ENCODE results near the gene TIAM2. TPM values are rescaled to one million over a fixed set of nuclear protein-coding genes. Genes with fewer than 3 reads are reported as not detected.

The TIAM2 gene
- total RNA-seq, 2 donors from 2014 or later, result 3.1 to 6.6 TPM

- TF ChIP-seq CTCF (IDR thresholded peaks at IDR 0.05) (no peak), POLR2A (IDR thresholded peaks at IDR 0.05) (no peak)
- Histone ChIP-seq H3K4me3 (no peak overlapping the region), H3K4me1 (no peaks in the 10 kb centered on the region), H3K27ac (no peak overlapping the region), H3K9me3 (no peaks in the 10 kb centered on the region), H3K36me3 (replicated peaks in 1 of 2; ENCODE audit: insufficient read depth in 1 of 2, low read depth in 2 of 2) (no peaks in the 10 kb centered on the region), H3K27me3 (no peaks in the 10 kb centered on the region)
- ATAC-seq, result no peak
- intact Hi-C loops (cut with DNase I), result no loop called here
- WGBS, 2 donors, result 62 to 89% methylated on average over 6 of the region's 6 CpGs
- no peak for DNase-seq
Observed at GRCh38 chr6:155120034-155120433, 124.9 kb downstream of the TIAM2 start.

- H3K27me3 ChIP-seq, result no peaks in the 10 kb centered on the region
- no peak overlapping the region for H3K4me3 ChIP-seq
- no peak for ATAC-seq
- H3K9me3 ChIP-seq, result no peaks in the 10 kb centered on the region
- H3K27ac ChIP-seq, result no peak overlapping the region
- WGBS, 2 donors, result 57 to 74% methylated on average over 4 of the region's 4 CpGs
- H3K36me3 ChIP-seq (replicated peaks in 1 of 2; ENCODE audit: insufficient read depth in 1 of 2, low read depth in 2 of 2), result no peaks in the 10 kb centered on the region
- intact Hi-C loops (cut with DNase I), result no loop called here
- DNase-seq, result no peak
- H3K4me1 ChIP-seq, result no peaks in the 10 kb centered on the region
- TF ChIP-seq POLR2A (IDR thresholded peaks at IDR 0.05), result no peak
- TF ChIP-seq CTCF (IDR thresholded peaks at IDR 0.05), result no peak
Observed at GRCh38 chr6:155121294-155121693, 126.2 kb downstream of the TIAM2 start.

GRCh38 chr6:155121699-155122098 is 126.6 kb downstream of the TIAM2 start:
- no peak overlapping the region for H3K27ac ChIP-seq
- intact Hi-C loops (cut with DNase I), result no loop called here
- H3K4me1 ChIP-seq, result no peaks in the 10 kb centered on the region
- H3K36me3 ChIP-seq (replicated peaks in 1 of 2; ENCODE audit: insufficient read depth in 1 of 2, low read depth in 2 of 2), result no peaks in the 10 kb centered on the region
- TF ChIP-seq CTCF (IDR thresholded peaks at IDR 0.05), result no peak
- no peak for TF ChIP-seq POLR2A (IDR thresholded peaks at IDR 0.05)
- no peaks in the 10 kb centered on the region for H3K9me3 ChIP-seq
- ATAC-seq, result no peak
- DNase-seq, result no peak
- H3K4me3 ChIP-seq, result no peak overlapping the region
- 31 to 48% methylated on average over 11 of the region's 11 CpGs for WGBS, 2 donors
- no peaks in the 10 kb centered on the region for H3K27me3 ChIP-seq

GRCh38 chr6:155122199-155122950 is 127.3 kb downstream of the TIAM2 start:
- TF ChIP-seq POLR2A (IDR thresholded peaks at IDR 0.05) (no peak), CTCF (IDR thresholded peaks at IDR 0.05) (no peak)
- no peaks in the 10 kb centered on the region for H3K4me1 ChIP-seq
- H3K9me3 ChIP-seq, result no peaks in the 10 kb centered on the region
- H3K4me3 ChIP-seq, result no peak overlapping the region
- no peak for DNase-seq
- ATAC-seq, result no peak
- H3K27me3 ChIP-seq, result no peaks in the 10 kb centered on the region
- intact Hi-C loops (cut with DNase I), result no loop called here
- no peak overlapping the region for H3K27ac ChIP-seq
- WGBS, 2 donors, result 80 to 83% methylated on average over 6 of the region's 6 CpGs
- no peaks in the 10 kb centered on the region for H3K36me3 ChIP-seq (replicated peaks in 1 of 2; ENCODE audit: insufficient read depth in 1 of 2, low read depth in 2 of 2)

GRCh38 chr6:155123520-155123919 is 128.4 kb downstream of the TIAM2 start:
- Histone ChIP-seq H3K4me1 (no peaks in the 10 kb centered on the region), H3K27me3 (no peaks in the 10 kb centered on the region), H3K4me3 (no peak overlapping the region), H3K36me3 (replicated peaks in 1 of 2; ENCODE audit: insufficient read depth in 1 of 2, low read depth in 2 of 2) (no peaks in the 10 kb centered on the region), H3K27ac (no peak overlapping the region), H3K9me3 (no peaks in the 10 kb centered on the region)
- TF ChIP-seq CTCF (IDR thresholded peaks at IDR 0.05), result no peak
- TF ChIP-seq POLR2A (IDR thresholded peaks at IDR 0.05), result no peak
- ATAC-seq (no peak), DNase-seq (no peak)
- WGBS, 2 donors, result 83 to 91% methylated on average over 10 to 11 of the region's 11 CpGs
- intact Hi-C loops (cut with DNase I), result no loop called here
